CD14-positive monocyte (primary cell): Measurements from ENCODE around the gene TGFBR3. TPM values are rescaled to one million over a fixed set of nuclear protein-coding genes. Genes with fewer than 3 reads are reported as not detected.

Experiments used
- DNase-seq, 3 donors: peaks; one replicate each; pipeline ENCODE4 v3.0.0-alpha.2; 2011 to 2022
- H2AFZ ChIP-seq: 2 replicates; pipeline ENCODE4 v1.6.0; 2012; ENCODE audit warnings: mild to moderate bottlenecking, low read depth, low read length, inconsistent platforms; ENCODE audit not compliant: insufficient read depth, poor library complexity, severe bottlenecking
- H3K27ac ChIP-seq, 2 donors: 1 replicate in 1 of 2; 2 replicates in 1 of 2; pipeline ENCODE4 v1.5.1; 2012 to 2013; ENCODE audit warnings: low read length in 2 of 2, control low read depth in 1 of 2, inconsistent platforms in 1 of 2, low read depth in 1 of 2, mild to moderate bottlenecking in 1 of 2
- H3K27me3 ChIP-seq, 2 donors: one replicate each; pipeline versions ENCODE4 v1.6.0 to v1.6.1; 2011 to 2013; ENCODE audit warnings: low read length in 2 of 2; ENCODE audit not compliant: control insufficient read depth in 2 of 2, insufficient read depth in 2 of 2
- H3K36me3 ChIP-seq, 2 donors: replicated peaks in 1 of 2; 1 replicate in 1 of 2; 2 replicates in 1 of 2; pipeline versions ENCODE4 v1.5.1 to v1.6.1; 2012 to 2013; ENCODE audit warnings: low read length in 2 of 2, control low read depth in 1 of 2, inconsistent platforms in 1 of 2, mild to moderate bottlenecking in 1 of 2; ENCODE audit not compliant: insufficient read depth in 2 of 2, control insufficient read depth in 1 of 2
- H3K4me1 ChIP-seq, 2 donors: 1 replicate in 1 of 2; 2 replicates in 1 of 2; pipeline versions ENCODE4 v1.5.1 to v1.6.1; 2012 to 2013; ENCODE audit warnings: low read length in 2 of 2, control low read depth in 1 of 2, inconsistent platforms in 1 of 2, mild to moderate bottlenecking in 1 of 2, moderate library complexity in 1 of 2; ENCODE audit not compliant: insufficient read depth in 2 of 2, control insufficient read depth in 1 of 2
- H3K4me2 ChIP-seq: replicated peaks from 2 replicates; pipeline ENCODE3; 2012; ENCODE audit warnings: low read length, moderate library complexity, mild to moderate bottlenecking; ENCODE audit not compliant: poor library complexity, severe bottlenecking; ENCODE audit errors: extremely low read depth
- H3K4me3 ChIP-seq, 3 experiments: fragments of 200-600 bp in 1 of 3; sonication (generic) in 1 of 3; replicated peaks in 1 of 3; 1 replicate in 2 of 3; 2 replicates in 1 of 3; pipeline ENCODE4 v1.5.1; 2011 to 2013; ENCODE audit warnings: low read length in 3 of 3, mild to moderate bottlenecking in 3 of 3, control low read depth in 2 of 3, low read depth in 2 of 3, inconsistent platforms in 1 of 3, moderate library complexity in 1 of 3
- H3K79me2 ChIP-seq: 2 replicates; pipeline ENCODE4 v1.6.0; 2012; ENCODE audit warnings: mild to moderate bottlenecking, control low read depth, inconsistent platforms, low read length, moderate library complexity; ENCODE audit not compliant: insufficient read depth
- H3K9ac ChIP-seq: 2 replicates; pipeline ENCODE4 v1.6.0; 2017; ENCODE audit warnings: low read length, mild to moderate bottlenecking; ENCODE audit not compliant: insufficient read depth, poor library complexity, severe bottlenecking
- H3K9me3 ChIP-seq, 2 donors: replicated peaks in 1 of 2; 1 replicate in 1 of 2; 2 replicates in 1 of 2; pipeline versions ENCODE4 v1.5.1 to v1.6.1; 2012 to 2013; ENCODE audit warnings: low read length in 2 of 2, control low read depth in 1 of 2; ENCODE audit not compliant: control insufficient read depth in 1 of 2, insufficient read depth in 1 of 2
- H4K20me1 ChIP-seq: 2 replicates; pipeline ENCODE4 v1.6.0; 2012; ENCODE audit warnings: mild to moderate bottlenecking, low read length, control low read depth, moderate library complexity; ENCODE audit not compliant: insufficient read depth
- H3K27ac Mint-ChIP-seq, 7 donors: one replicate each; pipeline ENCODE4 v1.8.0; 2020; ENCODE audit warnings: mild to moderate bottlenecking in 7 of 7, mixed read lengths in 7 of 7, moderate library complexity in 6 of 7, inconsistent platforms in 2 of 7
- H3K27me3 Mint-ChIP-seq, 3 donors: one replicate each; pipeline ENCODE4 v1.8.0; 2021 to 2022; ENCODE audit warnings: low read depth in 3 of 3, mild to moderate bottlenecking in 3 of 3, mixed read lengths in 3 of 3, moderate library complexity in 3 of 3, inconsistent platforms in 1 of 3
- H3K36me3 Mint-ChIP-seq, 2 donors: one replicate each; pipeline ENCODE4 v1.8.0; 2020; ENCODE audit warnings: mixed read lengths in 2 of 2, inconsistent platforms in 1 of 2, mild to moderate bottlenecking in 1 of 2
- H3K4me1 Mint-ChIP-seq: one replicate; pipeline ENCODE4 v1.8.0; 2020; ENCODE audit warnings: mild to moderate bottlenecking, mixed read lengths
- H3K4me3 Mint-ChIP-seq, 2 donors: one replicate each; pipeline ENCODE4 v1.8.0; 2020; ENCODE audit warnings: mild to moderate bottlenecking in 2 of 2, mixed read lengths in 2 of 2, moderate library complexity in 1 of 2
- H3K9me3 Mint-ChIP-seq, 7 donors: one replicate each; pipeline ENCODE4 v1.8.0; 2020 to 2022; ENCODE audit warnings: mixed read lengths in 7 of 7, mild to moderate bottlenecking in 6 of 7, moderate library complexity in 6 of 7, inconsistent platforms in 2 of 7
- WGBS: methylation state at CpG from one replicate; pipeline ENCODE4 v1.1.5; 2013; ENCODE audit warnings: missing lambda C conversion rate; ENCODE audit not compliant: insufficient coverage; 5-methylcytosine and 5-hydroxymethylcytosine counted together
- intact Hi-C, 2 donors: fragments of 100-400 bp; cut with micrococcal nuclease; formaldehyde crosslinking; loops; one replicate each; pipeline versions ENCODE4 v1.15.0 to v1.15.1; 2023
- polyA plus RNA-seq, 3 donors: library from polyadenylated mRNA; depleted of rRNA in 1 of 3; unstranded in 2 of 3; stranded (reverse) in 1 of 3; fragments of 300-500 nt in 2 of 3; fragments of >200 nt in 1 of 3; fragmentation: Illumina TruSeq in 2 of 3; gene quantifications; 1 replicate in 2 of 3; 2 replicates in 1 of 3; pipeline ENCODE4 v1.2.3, GENCODE V29; 2012 to 2021
- TF ChIP-seq, protein P1 (sequence below): fragments of 200-600 bp; IDR thresholded peaks from one replicate; pipeline ENCODE4 v1.8.0; 2022; ENCODE audit warnings: antibody characterized with exemption, mild to moderate bottlenecking

TGFBR3 gene
- polyA plus RNA-seq, 3 donors: 0.09 to 0.28 (median 0.20) TPM

- no peak overlapping the region for H3K27ac ChIP-seq
- peaks cover 0 to 7% (median 3%) of the 10 kb centered on the region in 7 donors for H3K9me3 Mint-ChIP-seq
These were observed 39.8 kb downstream of the TGFBR3 start for GRCh38 chr1:91846007-91846638.

GRCh38 chr1:91844862-91845528, 41.0 kb downstream of the TGFBR3 start:
- Mint-ChIP-seq H3K4me1 (peaks cover 4% of the 10 kb centered on the region), H3K36me3 (no peaks in the 10 kb centered on the region), H3K4me3 (no peak overlapping the region), H3K27ac (no peak overlapping the region), H3K27me3 (peaks cover 2 to 5% (median 2%) of the 10 kb centered on the region in 3 donors), H3K9me3 (peaks cover 0 to 14% (median 5%) of the 10 kb centered on the region in 7 donors)
- Histone ChIP-seq H3K4me2 (no peak overlapping the region), H3K4me3 (no peak overlapping the region), H3K27me3 (no peaks in the 10 kb centered on the region), H2AFZ (no peak overlapping the region), H3K9me3 (peaks cover 4 to 5% of the 10 kb centered on the region in 2 donors), H3K36me3 (no peaks in the 10 kb centered on the region), H3K9ac (no peak overlapping the region), H4K20me1 (no peaks in the 10 kb centered on the region), H3K79me2 (no peaks in the 10 kb centered on the region), H3K4me1 (no peaks in the 10 kb centered on the region), H3K27ac (no peak overlapping the region)
- TF ChIP-seq, protein P1, sequence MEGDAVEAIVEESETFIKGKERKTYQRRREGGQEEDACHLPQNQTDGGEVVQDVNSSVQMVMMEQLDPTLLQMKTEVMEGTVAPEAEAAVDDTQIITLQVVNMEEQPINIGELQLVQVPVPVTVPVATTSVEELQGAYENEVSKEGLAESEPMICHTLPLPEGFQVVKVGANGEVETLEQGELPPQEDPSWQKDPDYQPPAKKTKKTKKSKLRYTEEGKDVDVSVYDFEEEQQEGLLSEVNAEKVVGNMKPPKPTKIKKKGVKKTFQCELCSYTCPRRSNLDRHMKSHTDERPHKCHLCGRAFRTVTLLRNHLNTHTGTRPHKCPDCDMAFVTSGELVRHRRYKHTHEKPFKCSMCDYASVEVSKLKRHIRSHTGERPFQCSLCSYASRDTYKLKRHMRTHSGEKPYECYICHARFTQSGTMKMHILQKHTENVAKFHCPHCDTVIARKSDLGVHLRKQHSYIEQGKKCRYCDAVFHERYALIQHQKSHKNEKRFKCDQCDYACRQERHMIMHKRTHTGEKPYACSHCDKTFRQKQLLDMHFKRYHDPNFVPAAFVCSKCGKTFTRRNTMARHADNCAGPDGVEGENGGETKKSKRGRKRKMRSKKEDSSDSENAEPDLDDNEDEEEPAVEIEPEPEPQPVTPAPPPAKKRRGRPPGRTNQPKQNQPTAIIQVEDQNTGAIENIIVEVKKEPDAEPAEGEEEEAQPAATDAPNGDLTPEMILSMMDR: no peak
- intact Hi-C loops: no loop called here
- DNase-seq: no peak
- 100% methylated on average over 1 of the region's 6 CpGs for WGBS

More at GRCh38 chr1:91846007-91846638, 39.8 kb downstream of the TGFBR3 start:
- H3K9me3 ChIP-seq: no peaks in the 10 kb centered on the region
- Mint-ChIP-seq H3K36me3 (no peaks in the 10 kb centered on the region), H3K4me1 (peaks cover 4% of the 10 kb centered on the region), H3K27me3 (peaks cover 2 to 5% (median 2%) of the 10 kb centered on the region in 3 donors), H3K4me3 (no peak overlapping the region), H3K27ac (no peak overlapping the region)
- no peak overlapping the region for H2AFZ ChIP-seq
- H3K36me3 ChIP-seq: no peaks in the 10 kb centered on the region
- H3K9ac ChIP-seq: no peak overlapping the region
- H3K79me2 ChIP-seq: no peaks in the 10 kb centered on the region
- no peaks in the 10 kb centered on the region for H3K4me1 ChIP-seq
- H3K4me3 ChIP-seq: no peak overlapping the region
- no peaks in the 10 kb centered on the region for H3K27me3 ChIP-seq
- H4K20me1 ChIP-seq: no peaks in the 10 kb centered on the region
- 0% methylated on average over 2 of the region's 6 CpGs for WGBS
- TF ChIP-seq, protein P1: no peak
- intact Hi-C loops: no loop called here
- no peak for DNase-seq
- H3K4me2 ChIP-seq: no peak overlapping the region
